PC-3 (cell line): ENCODE results near the gene VIPR2. TPM values are rescaled to one million over a fixed set of nuclear protein-coding genes. Genes with fewer than 3 reads are reported as not detected.

Experiments used
- ATAC-seq: fragments of 200-7000 bp; cut with Tn5 transposase; 2 replicates; pipeline ENCODE4 v1.9.1; 2020; ENCODE audit warnings: mild to moderate bottlenecking, moderate library complexity
- BruUV-seq: library from RNA; stranded (reverse); fragments of 400-500 nt; replicated peaks from 2 replicates; lab custom pipeline; 2021; lab: Mats Ljungman, UMichigan
- CTCF ChIA-PET: fragments of 300-600 bp; sonication (Branson Sonifier 250); formaldehyde crosslinking; loops from one replicate; lab custom pipeline; 2022; ENCODE audit warnings: antibody characterized with exemption; lab: Charles Lee
- POLR2A ChIA-PET: fragments of 300-600 bp; sonication (Branson Sonifier 250); formaldehyde crosslinking; loops from one replicate; lab custom pipeline; 2022; ENCODE audit warnings: antibody characterized with exemption; ENCODE audit not compliant: unreplicated experiment; lab: Charles Lee
- DNase-seq: peaks from one replicate; pipeline ENCODE4 v3.0.0-alpha.2; 2015
- H2AFZ ChIP-seq: fragments of 300-600 bp; sonication (generic); 2 replicates; pipeline ENCODE4 v1.6.0; 2016; ENCODE audit warnings: antibody characterized with exemption, low read length
- H3F3A ChIP-seq: fragments of 300-600 bp; sonication (generic); one replicate; pipeline ENCODE4 v1.6.0; 2017; ENCODE audit warnings: antibody characterized with exemption, low read length, control low read depth, mild to moderate bottlenecking; ENCODE audit not compliant: unreplicated experiment
- H3K27ac ChIP-seq: fragments of 300-600 bp; sonication (generic); 2 replicates; pipeline ENCODE4 v1.5.1; 2016; ENCODE audit warnings: mild to moderate bottlenecking, low read length
- H3K27me3 ChIP-seq: fragments of 300-600 bp; sonication (generic); 2 replicates; pipeline ENCODE4 v1.6.1; 2016; ENCODE audit warnings: low read length, mixed read lengths
- H3K36me3 ChIP-seq: fragments of 300-600 bp; sonication (generic); 2 replicates; pipeline ENCODE4 v1.6.1; 2016; ENCODE audit warnings: low read depth, mixed run types, low read length, mixed read lengths
- H3K4me1 ChIP-seq: fragments of 300-600 bp; sonication (generic); 2 replicates; pipeline ENCODE4 v1.5.1; 2016; ENCODE audit warnings: low read length; ENCODE audit not compliant: insufficient read depth
- H3K4me2 ChIP-seq: fragments of 300-600 bp; sonication (generic); 2 replicates; pipeline ENCODE4 v1.6.0; 2016; ENCODE audit warnings: low read length
- H3K4me3 ChIP-seq: fragments of 300-600 bp; sonication (generic); 2 replicates; pipeline ENCODE4 v1.5.1; 2016; ENCODE audit warnings: mild to moderate bottlenecking, low read length, mixed read lengths
- H3K79me2 ChIP-seq: fragments of 300-600 bp; sonication (generic); 2 replicates; pipeline ENCODE4 v1.6.1; 2017; ENCODE audit warnings: low read length, mixed read lengths
- H3K9ac ChIP-seq: fragments of 300-600 bp; sonication (generic); 2 replicates; pipeline ENCODE4 v1.6.0; 2016; ENCODE audit warnings: mild to moderate bottlenecking, low read length
- H3K9me2 ChIP-seq: fragments of 300-600 bp; sonication (generic); replicated peaks from 2 replicates; pipeline ENCODE4 v1.6.1; 2016; ENCODE audit warnings: mixed run types, low read length, mixed read lengths
- H3K9me3 ChIP-seq: fragments of 300-600 bp; sonication (generic); 2 replicates; pipeline ENCODE4 v1.6.1; 2016; ENCODE audit warnings: low read length, mixed read lengths
- H4K20me1 ChIP-seq: fragments of 300-600 bp; sonication (generic); 2 replicates; pipeline ENCODE4 v1.6.1; 2016; ENCODE audit warnings: low read length, mixed read lengths
- CTCF ChIP-seq: fragments of 300-600 bp; sonication (generic); conservative IDR thresholded peaks from 2 replicates; pipeline ENCODE4 v1.5.1; 2017; ENCODE audit warnings: antibody characterized with exemption, low read depth, mild to moderate bottlenecking, low read length
- EZH2 ChIP-seq: fragments of 300-600 bp; sonication (generic); IDR thresholded peaks from one replicate; pipeline ENCODE4 v1.6.1; 2017; ENCODE audit warnings: antibody characterized with exemption, mild to moderate bottlenecking, low read length; ENCODE audit not compliant: unreplicated experiment
- EZH2phosphoT487 ChIP-seq: fragments of 300-600 bp; sonication (generic); IDR thresholded peaks from 2 replicates; pipeline ENCODE4 v1.6.1; 2018; ENCODE audit warnings: mild to moderate bottlenecking, antibody characterized with exemption, low read length, borderline replicate concordance
- intact Hi-C: fragments of 100-400 bp; cut with micrococcal nuclease; formaldehyde crosslinking; loops from 2 replicates; pipeline ENCODE4 v1.9.0; 2023
- total RNA-seq: library from RNA; depleted of rRNA; stranded (reverse); fragments of >200 nt; gene quantifications from 2 replicates; pipeline ENCODE4 v1.2.3, GENCODE V29; 2014

VIPR2 gene
- total RNA-seq, 1 experiment from 2014 or later, result not detected

GRCh38 chr7:159160450-159160849 is 15.8 kb upstream of the VIPR2 start:
- H3K9me2 ChIP-seq, result no peaks in the 10 kb centered on the region
- no peaks in the 10 kb centered on the region for H3K4me1 ChIP-seq
- no peak overlapping the region for H3K4me2 ChIP-seq
- ChIA-PET CTCF (no interaction called here), POLR2A (no interaction called here)
- H3F3A ChIP-seq, result no peaks in the 10 kb centered on the region
- no peak for DNase-seq
- no peak for ATAC-seq
- H2AFZ ChIP-seq, result no peak overlapping the region
- H3K27ac ChIP-seq, result no peak overlapping the region
- TF ChIP-seq EZH2phosphoT487, result no peak
- no peak for TF ChIP-seq EZH2
- H3K9me3 ChIP-seq, result no peaks in the 10 kb centered on the region
- intact Hi-C loops, result no loop called here
- no TSS peak for BruUV-seq
- H3K9ac ChIP-seq, result no peak overlapping the region
- no peaks in the 10 kb centered on the region for H4K20me1 ChIP-seq
- H3K79me2 ChIP-seq, result no peaks in the 10 kb centered on the region
- no peaks in the 10 kb centered on the region for H3K36me3 ChIP-seq
- no peak overlapping the region for H3K4me3 ChIP-seq
- H3K27me3 ChIP-seq, result peaks cover 51% of the 10 kb centered on the region

GRCh38 chr7:159159731-159160130 is 15.1 kb upstream of the VIPR2 start:
- Histone ChIP-seq H4K20me1 (no peaks in the 10 kb centered on the region), H3K27me3 (peaks cover 56% of the 10 kb centered on the region), H3K4me3 (no peak overlapping the region), H3K4me2 (no peak overlapping the region), H3K36me3 (no peaks in the 10 kb centered on the region), H3K27ac (no peak overlapping the region), H3K9me2 (no peaks in the 10 kb centered on the region), H3K9ac (no peak overlapping the region), H2AFZ (no peak overlapping the region), H3K9me3 (no peaks in the 10 kb centered on the region), H3F3A (no peaks in the 10 kb centered on the region), H3K79me2 (no peaks in the 10 kb centered on the region), H3K4me1 (no peaks in the 10 kb centered on the region)
- DNase-seq (no peak), ATAC-seq (no peak)
- no peak for TF ChIP-seq EZH2phosphoT487
- POLR2A ChIA-PET, result no interaction called here
- BruUV-seq, result no TSS peak
- intact Hi-C loops, result no loop called here
- CTCF ChIA-PET, result no interaction called here

- no peaks in the 10 kb centered on the region for H3K36me3 ChIP-seq
- DNase-seq (no peak), ATAC-seq (no peak)
- no peaks in the 10 kb centered on the region for H3F3A ChIP-seq
- ChIA-PET POLR2A (no interaction called here), CTCF (no interaction called here)
- no peaks in the 10 kb centered on the region for H3K79me2 ChIP-seq
- no peak for TF ChIP-seq CTCF
- no peak for TF ChIP-seq EZH2phosphoT487
- no peak overlapping the region for H3K27ac ChIP-seq
- H2AFZ ChIP-seq, result no peak overlapping the region
- no peaks in the 10 kb centered on the region for H3K4me1 ChIP-seq
- no peaks in the 10 kb centered on the region for H3K9me3 ChIP-seq
- intact Hi-C loops, result no loop called here
- H3K9me2 ChIP-seq, result no peaks in the 10 kb centered on the region
- H4K20me1 ChIP-seq, result no peaks in the 10 kb centered on the region
- H3K4me3 ChIP-seq, result no peak overlapping the region
- H3K9ac ChIP-seq, result no peak overlapping the region
- no TSS peak for BruUV-seq
- H3K4me2 ChIP-seq, result no peak overlapping the region
- H3K27me3 ChIP-seq, result peaks cover 56% of the 10 kb centered on the region
These were observed 14.3 kb upstream of the VIPR2 start for GRCh38 chr7:159158888-159159405.
